ENCODE data around the gene APBA2.

APBA2 gene

DNA sequence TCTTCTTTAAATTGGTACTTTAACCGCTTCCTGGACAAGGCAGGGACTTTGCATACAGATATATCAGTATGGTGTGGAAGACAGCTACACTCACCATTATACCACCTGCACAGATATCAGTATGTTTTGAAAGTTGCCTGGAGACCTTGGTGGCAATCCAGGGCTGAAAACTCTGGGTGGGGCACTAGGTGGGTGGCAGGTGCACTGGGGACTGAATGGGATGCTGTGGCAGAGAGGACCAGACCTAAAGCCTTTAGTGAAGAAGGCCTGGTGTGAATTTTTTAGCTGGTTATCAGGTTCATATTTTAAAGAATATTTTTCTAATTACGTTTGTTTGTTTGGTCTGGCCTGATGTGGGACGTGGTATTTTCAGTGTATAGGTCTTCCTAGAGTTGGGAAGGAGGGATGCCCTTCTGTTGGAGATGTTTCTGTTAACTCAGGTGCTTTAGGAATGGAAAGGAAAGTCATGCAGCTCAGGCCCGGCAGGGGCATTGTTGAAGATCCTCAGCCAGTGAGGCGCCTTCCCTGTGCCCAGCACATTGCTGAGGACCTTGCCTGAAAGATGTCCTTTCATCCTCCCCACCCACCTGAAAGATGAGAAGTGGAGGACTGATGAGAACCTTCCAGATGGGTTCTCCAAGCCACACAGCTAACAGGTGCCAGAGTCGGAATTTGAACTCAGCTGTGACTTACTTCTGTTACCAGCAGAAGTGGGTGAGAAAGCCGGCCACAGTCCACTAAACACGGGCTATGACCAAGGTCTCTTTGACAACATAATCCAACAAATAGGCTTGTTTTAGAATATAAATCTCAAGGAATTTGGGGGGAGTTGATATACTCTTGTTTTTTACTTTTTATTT, 77.3 kb downstream of the APBA2 start:
- DNase-seq = no peak

DNA sequence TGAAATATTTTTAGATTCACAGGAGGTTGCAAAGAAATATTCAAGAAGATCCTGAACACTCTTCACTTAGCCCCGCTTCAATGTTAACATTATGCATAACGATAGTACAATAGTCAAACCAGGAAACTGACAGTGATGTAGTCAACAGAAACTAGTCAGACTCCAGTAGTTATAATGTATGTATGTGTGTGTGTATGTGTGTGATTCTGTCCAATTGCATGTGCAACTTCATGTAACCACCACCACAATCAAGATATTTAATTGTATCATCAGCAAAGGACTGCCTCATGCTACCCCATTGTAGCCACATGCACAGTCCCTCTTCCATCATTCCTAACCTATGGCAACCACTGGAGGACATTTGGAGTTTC, 77.9 kb downstream of the APBA2 start:
- no peak for DNase-seq

DNA sequence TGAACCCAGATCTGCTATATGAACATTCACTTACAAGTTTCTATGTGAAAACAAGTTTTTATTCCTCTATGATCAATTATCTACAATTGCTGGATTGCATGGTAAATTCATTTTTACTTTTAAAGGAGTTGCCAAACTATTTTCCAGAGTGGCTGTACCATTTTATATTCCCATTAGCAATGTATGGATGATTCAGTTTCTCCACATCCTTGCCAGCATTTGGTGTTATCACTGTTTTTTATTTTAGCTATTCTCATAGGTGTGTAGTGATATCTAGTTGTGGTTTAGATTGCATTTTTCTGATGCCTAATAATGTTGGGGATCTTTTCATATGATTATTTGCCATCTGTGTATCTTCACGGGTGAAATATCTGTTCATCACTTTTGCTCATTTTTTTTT, 78.3 kb downstream of the APBA2 start:
- DNase-seq = no peak

GRCh38 chr15:28967066-28967465, 81.3 kb downstream of the APBA2 start:
- DNase-seq = no peak

DNA sequence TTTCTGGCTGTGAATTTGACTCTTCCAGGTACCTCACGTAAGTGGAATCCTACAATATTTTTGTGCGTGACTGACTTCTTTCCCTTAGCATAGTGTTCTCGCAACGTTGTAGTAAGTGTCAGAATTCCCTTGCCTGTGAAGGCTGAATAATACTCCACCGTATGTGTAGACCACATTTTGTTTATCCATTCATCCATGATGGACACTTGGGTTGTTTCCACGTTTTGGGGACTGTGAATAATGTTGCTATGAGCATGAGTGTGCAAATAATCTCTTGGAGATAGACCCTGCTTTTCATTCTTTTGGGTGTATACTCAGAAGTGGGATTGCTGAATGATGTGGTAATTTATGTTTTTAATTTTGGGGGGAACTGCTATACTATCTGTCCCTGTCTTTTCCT, 82.2 kb downstream of the APBA2 start:
- DNase-seq = no peak

- no peak for DNase-seq
These were observed 83.8 kb downstream of the APBA2 start for GRCh38 chr15:28969511-28970085.

GRCh38 chr15:28974142-28974541, 88.4 kb downstream of the APBA2 start:
- no peak for DNase-seq

GRCh38 chr15:28975766-28976179, 90.0 kb downstream of the APBA2 start:
- no peak for DNase-seq

- DNase-seq = no peak
These were observed 91.7 kb downstream of the APBA2 start for GRCh38 chr15:28977377-28978010.

DNA sequence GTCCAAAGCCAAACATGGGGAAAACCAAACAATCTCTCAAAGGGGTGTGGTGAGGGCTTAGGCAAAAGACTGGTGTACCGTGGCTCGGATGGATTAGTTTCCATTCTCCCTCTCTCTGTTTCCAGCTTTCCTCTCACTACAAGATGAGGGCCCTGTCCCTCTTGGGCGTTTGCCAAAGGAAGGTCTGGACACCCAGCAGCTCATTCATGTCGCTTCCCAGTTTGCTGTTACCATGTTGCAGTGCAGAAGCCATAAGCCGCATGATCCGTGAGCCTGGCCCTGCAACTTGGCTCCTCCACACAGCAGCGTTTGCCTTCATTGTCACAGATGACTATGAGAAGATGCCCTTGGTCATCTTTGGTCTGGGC, 92.2 kb downstream of the APBA2 start:
- no peak for DNase-seq

- DNase-seq = no peak
These were observed 92.9 kb downstream of the APBA2 start for GRCh38 chr15:28978661-28979060.

GRCh38 chr15:28979208-28979841, 93.6 kb downstream of the APBA2 start:
- DNase-seq = no peak

- no peak for DNase-seq
These were observed 95.1 kb downstream of the APBA2 start for GRCh38 chr15:28980709-28981350.

- no peak for DNase-seq
These were observed 95.6 kb downstream of the APBA2 start for GRCh38 chr15:28981351-28981720.

- no peak for DNase-seq
These were observed 96.1 kb downstream of the APBA2 start for GRCh38 chr15:28981921-28982320.

GRCh38 chr15:28982886-28983285, 97.1 kb downstream of the APBA2 start:
- DNase-seq = no peak

DNA sequence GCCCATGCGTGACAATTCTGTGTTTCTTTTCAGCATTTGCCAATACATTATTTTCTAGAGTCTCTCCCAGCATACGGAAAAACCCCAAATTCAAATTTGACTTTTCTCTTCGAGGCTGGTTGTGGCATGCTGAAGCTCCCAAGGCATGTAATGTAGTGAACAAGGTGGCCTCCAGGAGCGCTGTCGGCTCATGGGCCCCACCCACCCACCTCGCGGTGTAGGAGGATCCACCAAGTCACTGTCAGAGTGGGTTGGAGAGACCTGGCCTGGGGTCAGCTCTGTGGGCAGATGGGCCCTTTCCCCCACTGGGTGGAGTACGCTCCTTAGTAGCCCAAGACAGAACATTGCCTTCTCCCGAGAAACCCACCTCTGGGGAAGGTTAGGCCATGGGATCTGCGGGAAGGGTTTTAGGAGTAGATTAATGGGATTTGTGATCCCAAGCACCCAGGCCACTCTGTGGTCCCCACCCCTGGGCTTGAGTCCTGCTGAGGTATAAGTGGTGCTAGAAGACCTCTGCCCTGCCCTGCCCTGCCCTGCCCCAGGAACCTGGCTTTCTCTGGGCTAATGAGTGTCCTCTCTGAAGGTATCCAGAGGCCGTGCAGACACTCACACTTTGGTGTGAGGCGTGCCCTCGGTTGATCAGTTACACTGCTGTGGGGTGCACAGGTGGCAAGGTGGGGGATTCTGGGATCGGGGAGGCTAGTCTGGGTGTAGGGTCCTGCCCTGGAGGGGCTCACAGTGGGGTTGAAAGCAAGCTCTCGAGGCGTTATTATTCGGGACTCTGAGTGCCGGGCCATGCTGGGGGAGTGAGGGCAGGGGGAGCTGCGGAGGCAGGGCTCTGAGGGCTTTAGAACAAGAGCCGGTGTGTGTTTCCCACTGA, 97.9 kb downstream of the APBA2 start:
- no peak for DNase-seq

DNA sequence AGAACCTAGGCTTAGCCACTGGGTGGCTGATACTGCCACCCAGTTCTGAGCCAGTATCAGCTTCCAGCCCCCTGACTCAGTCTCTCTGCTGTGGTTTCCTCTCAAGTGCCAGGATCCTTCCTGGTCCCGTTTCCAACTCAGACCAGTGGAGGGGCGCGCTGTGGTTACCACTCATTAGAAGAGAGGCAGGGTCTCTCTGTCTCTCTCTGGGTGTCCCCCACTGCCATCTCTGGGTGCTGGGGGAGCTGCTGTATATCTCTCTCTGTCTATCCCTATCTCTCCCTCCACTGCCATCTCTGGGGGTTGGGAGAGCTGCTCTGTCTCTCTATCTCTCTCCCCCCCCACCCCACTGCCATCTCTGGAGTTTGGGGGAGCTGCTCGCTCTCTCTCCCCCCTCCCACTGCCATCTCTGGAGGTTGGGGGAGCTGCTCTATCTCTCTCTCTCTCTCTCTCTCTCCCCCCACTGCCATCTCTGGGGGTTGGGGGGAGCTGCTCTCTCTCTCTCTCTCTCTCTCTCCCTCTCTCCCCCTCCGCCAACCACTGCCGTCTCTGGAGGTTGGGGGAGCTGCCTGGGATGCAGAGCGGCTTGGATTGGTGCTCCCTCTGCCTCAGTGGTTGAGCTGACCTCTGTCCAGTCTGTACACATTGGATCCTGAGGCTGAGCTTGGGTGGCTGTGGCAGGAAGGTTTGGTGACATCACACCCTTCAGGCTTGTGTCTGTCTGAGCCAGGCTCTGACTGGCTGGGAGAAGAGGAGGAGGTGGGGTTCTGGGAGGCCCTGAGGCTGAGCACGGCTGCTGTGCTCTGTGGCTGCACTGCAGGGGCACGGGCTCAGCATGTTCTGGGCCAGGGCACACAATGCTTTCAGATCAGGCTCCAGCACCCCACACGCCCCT, 98.9 kb downstream of the APBA2 start:
- no peak for DNase-seq

GRCh38 chr15:28985316-28985645, 99.5 kb downstream of the APBA2 start:
- DNase-seq = no peak

DNA sequence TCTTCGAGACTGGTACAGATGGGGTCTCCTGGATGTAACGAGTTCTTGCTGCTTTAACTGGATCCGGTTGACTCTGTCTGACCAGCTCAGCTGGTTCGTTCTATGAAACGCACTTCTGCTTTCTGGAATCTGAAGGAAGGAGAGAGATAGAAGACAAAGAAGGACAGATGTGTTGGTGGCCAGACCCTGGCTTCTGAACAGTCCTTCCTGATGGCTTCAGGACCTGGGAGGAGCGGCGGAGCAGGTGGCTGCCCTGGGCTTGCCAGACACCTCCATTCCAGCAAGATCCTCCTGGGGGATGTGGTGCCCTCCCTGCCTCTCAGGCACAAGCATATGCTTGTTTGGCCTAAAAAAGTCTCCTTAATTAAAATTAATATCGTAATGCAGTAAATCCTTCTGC, 99.9 kb downstream of the APBA2 start:
- no peak for DNase-seq

- no peak for DNase-seq
These were observed 100.3 kb downstream of the APBA2 start for GRCh38 chr15:28986108-28986507.
